ENCODE measurements around the gene SQOR.
A peak's percentile ranks its signal among the peaks of the same experiment; 100 is the strongest.

SQOR gene

GRCh38 chr15:45684533-45684932 lies 49.7 kb downstream of the SQOR start:
- no peaks in the 10 kb centered on the region for H3K9me3 ChIP-seq (ENCODE audit: control insufficient read depth, insufficient read depth, low read length)
- H3K36me3 ChIP-seq (ENCODE audit: control insufficient read depth, insufficient read depth, low read length): no peaks in the 10 kb centered on the region
- H3K27me3 ChIP-seq (ENCODE audit: control insufficient read depth, insufficient read depth, low read length): no peaks in the 10 kb centered on the region
- no peak overlapping the region for H3K4me3 ChIP-seq (ENCODE audit: low read depth, low read length)
- H3K27ac ChIP-seq (ENCODE audit: low read depth, low read length): no peak overlapping the region
- H3K9ac ChIP-seq (ENCODE audit: low read depth, low read length): no peak overlapping the region
- no peaks in the 10 kb centered on the region for H3K4me1 ChIP-seq (ENCODE audit: control insufficient read depth, insufficient read depth, low read length)

- H3K27me3 ChIP-seq (ENCODE audit: control insufficient read depth, insufficient read depth, low read length): no peaks in the 10 kb centered on the region
- no peaks in the 10 kb centered on the region for H3K36me3 ChIP-seq (ENCODE audit: control insufficient read depth, insufficient read depth, low read length)
- no peaks in the 10 kb centered on the region for H3K9me3 ChIP-seq (ENCODE audit: control insufficient read depth, insufficient read depth, low read length)
- H3K4me3 ChIP-seq (ENCODE audit: low read depth, low read length): no peak overlapping the region
- H3K4me1 ChIP-seq (ENCODE audit: control insufficient read depth, insufficient read depth, low read length): no peaks in the 10 kb centered on the region
- no peak overlapping the region for H3K9ac ChIP-seq (ENCODE audit: low read depth, low read length)
- no peak overlapping the region for H3K27ac ChIP-seq (ENCODE audit: low read depth, low read length)
Observed at GRCh38 chr15:45689616-45690015, 54.8 kb downstream of the SQOR start.

- Histone ChIP-seq H3K27me3 (ENCODE audit: control insufficient read depth, insufficient read depth, low read length) (no peaks in the 10 kb centered on the region), H3K4me1 (ENCODE audit: control insufficient read depth, insufficient read depth, low read length) (no peaks in the 10 kb centered on the region), H3K4me3 (ENCODE audit: low read depth, low read length) (no peak overlapping the region), H3K27ac (ENCODE audit: low read depth, low read length) (no peak overlapping the region), H3K9me3 (ENCODE audit: control insufficient read depth, insufficient read depth, low read length) (no peaks in the 10 kb centered on the region), H3K36me3 (ENCODE audit: control insufficient read depth, insufficient read depth, low read length) (no peaks in the 10 kb centered on the region), H3K9ac (ENCODE audit: low read depth, low read length) (no peak overlapping the region)
Observed at GRCh38 chr15:45690581-45691260, 55.9 kb downstream of the SQOR start.

GRCh38 chr15:45701108-45701507 lies 66.3 kb downstream of the SQOR start:
- Histone ChIP-seq H3K4me3 (ENCODE audit: low read depth, low read length) (no peak overlapping the region), H3K9me3 (ENCODE audit: control insufficient read depth, insufficient read depth, low read length) (no peaks in the 10 kb centered on the region), H3K36me3 (ENCODE audit: control insufficient read depth, insufficient read depth, low read length) (no peaks in the 10 kb centered on the region), H3K27ac (ENCODE audit: low read depth, low read length) (no peak overlapping the region), H3K27me3 (ENCODE audit: control insufficient read depth, insufficient read depth, low read length) (peaks cover 19% of the 10 kb centered on the region), H3K4me1 (ENCODE audit: control insufficient read depth, insufficient read depth, low read length) (peaks cover 8% of the 10 kb centered on the region), H3K9ac (ENCODE audit: low read depth, low read length) (no peak overlapping the region)

GRCh38 chr15:45702041-45702440 lies 67.2 kb downstream of the SQOR start:
- H3K9me3 ChIP-seq (ENCODE audit: control insufficient read depth, insufficient read depth, low read length): no peaks in the 10 kb centered on the region
- H3K36me3 ChIP-seq (ENCODE audit: control insufficient read depth, insufficient read depth, low read length): no peaks in the 10 kb centered on the region
- H3K27me3 ChIP-seq (ENCODE audit: control insufficient read depth, insufficient read depth, low read length): peaks cover 19% of the 10 kb centered on the region
- peaks cover 11% of the 10 kb centered on the region for H3K4me1 ChIP-seq (ENCODE audit: control insufficient read depth, insufficient read depth, low read length)
- no peak overlapping the region for H3K27ac ChIP-seq (ENCODE audit: low read depth, low read length)
- H3K9ac ChIP-seq (ENCODE audit: low read depth, low read length): no peak overlapping the region
- no peak overlapping the region for H3K4me3 ChIP-seq (ENCODE audit: low read depth, low read length)

- Histone ChIP-seq H3K4me1 (ENCODE audit: control insufficient read depth, insufficient read depth, low read length) (peaks cover 11% of the 10 kb centered on the region), H3K9me3 (ENCODE audit: control insufficient read depth, insufficient read depth, low read length) (no peaks in the 10 kb centered on the region), H3K27me3 (ENCODE audit: control insufficient read depth, insufficient read depth, low read length) (peaks cover 19% of the 10 kb centered on the region), H3K9ac (ENCODE audit: low read depth, low read length) (peak overlapping the region; percentile 38; the same call in 1 of the 2 replicates), H3K27ac (ENCODE audit: low read depth, low read length) (no peak overlapping the region), H3K4me3 (ENCODE audit: low read depth, low read length) (peak overlapping the region; percentile 86), H3K36me3 (ENCODE audit: control insufficient read depth, insufficient read depth, low read length) (no peaks in the 10 kb centered on the region)
Observed at GRCh38 chr15:45703670-45704328, 69.0 kb downstream of the SQOR start.

- Histone ChIP-seq H3K27ac (ENCODE audit: low read depth, low read length) (no peak overlapping the region), H3K4me3 (ENCODE audit: low read depth, low read length) (peak overlapping the region; percentile 86), H3K9me3 (ENCODE audit: control insufficient read depth, insufficient read depth, low read length) (no peaks in the 10 kb centered on the region), H3K4me1 (ENCODE audit: control insufficient read depth, insufficient read depth, low read length) (peaks cover 11% of the 10 kb centered on the region), H3K9ac (ENCODE audit: low read depth, low read length) (peak overlapping the region; percentile 38; the same call in 1 of the 2 replicates), H3K27me3 (ENCODE audit: control insufficient read depth, insufficient read depth, low read length) (peaks cover 19% of the 10 kb centered on the region), H3K36me3 (ENCODE audit: control insufficient read depth, insufficient read depth, low read length) (no peaks in the 10 kb centered on the region)
Observed at GRCh38 chr15:45704329-45705249, 69.8 kb downstream of the SQOR start.

- H3K4me3 ChIP-seq (ENCODE audit: low read depth, low read length): peak overlapping the region; percentile 86
- peak overlapping the region; percentile 16; the same call in 1 of the 2 replicates for H3K9ac ChIP-seq (ENCODE audit: low read depth, low read length)
- H3K4me1 ChIP-seq (ENCODE audit: control insufficient read depth, insufficient read depth, low read length): peaks cover 11% of the 10 kb centered on the region
- H3K9me3 ChIP-seq (ENCODE audit: control insufficient read depth, insufficient read depth, low read length): no peaks in the 10 kb centered on the region
- no peaks in the 10 kb centered on the region for H3K36me3 ChIP-seq (ENCODE audit: control insufficient read depth, insufficient read depth, low read length)
- H3K27ac ChIP-seq (ENCODE audit: low read depth, low read length): no peak overlapping the region
- peaks cover 19% of the 10 kb centered on the region for H3K27me3 ChIP-seq (ENCODE audit: control insufficient read depth, insufficient read depth, low read length)
Observed at GRCh38 chr15:45705510-45706473, 71.0 kb downstream of the SQOR start.

- no peak overlapping the region for H3K4me3 ChIP-seq (ENCODE audit: low read depth, low read length)
- H3K9me3 ChIP-seq (ENCODE audit: control insufficient read depth, insufficient read depth, low read length): no peaks in the 10 kb centered on the region
- no peak overlapping the region for H3K9ac ChIP-seq (ENCODE audit: low read depth, low read length)
- H3K27ac ChIP-seq (ENCODE audit: low read depth, low read length): no peak overlapping the region
- no peaks in the 10 kb centered on the region for H3K36me3 ChIP-seq (ENCODE audit: control insufficient read depth, insufficient read depth, low read length)
- 0 out of 2 replicates have a peak, but pooled peaks cover 4% of the 10 kb centered on the region for H3K27me3 ChIP-seq (ENCODE audit: control insufficient read depth, insufficient read depth, low read length)
- H3K4me1 ChIP-seq (ENCODE audit: control insufficient read depth, insufficient read depth, low read length): peaks cover 7% of the 10 kb centered on the region
Observed at GRCh38 chr15:45710657-45711056, 75.8 kb downstream of the SQOR start.
